Measurements from ENCODE around the gene ZNF17. TPM values are rescaled to one million over a fixed set of nuclear protein-coding genes. Genes with fewer than 3 reads are reported as not detected.
A peak's percentile ranks its signal among the peaks of the same experiment; 100 is the strongest.

Gene ZNF17
- 10 to 100 TPM in 2 of 4 donors, 1 to 10 TPM in 2; 8.9 to 30.3 (median 14.0) TPM for total RNA-seq

DNA sequence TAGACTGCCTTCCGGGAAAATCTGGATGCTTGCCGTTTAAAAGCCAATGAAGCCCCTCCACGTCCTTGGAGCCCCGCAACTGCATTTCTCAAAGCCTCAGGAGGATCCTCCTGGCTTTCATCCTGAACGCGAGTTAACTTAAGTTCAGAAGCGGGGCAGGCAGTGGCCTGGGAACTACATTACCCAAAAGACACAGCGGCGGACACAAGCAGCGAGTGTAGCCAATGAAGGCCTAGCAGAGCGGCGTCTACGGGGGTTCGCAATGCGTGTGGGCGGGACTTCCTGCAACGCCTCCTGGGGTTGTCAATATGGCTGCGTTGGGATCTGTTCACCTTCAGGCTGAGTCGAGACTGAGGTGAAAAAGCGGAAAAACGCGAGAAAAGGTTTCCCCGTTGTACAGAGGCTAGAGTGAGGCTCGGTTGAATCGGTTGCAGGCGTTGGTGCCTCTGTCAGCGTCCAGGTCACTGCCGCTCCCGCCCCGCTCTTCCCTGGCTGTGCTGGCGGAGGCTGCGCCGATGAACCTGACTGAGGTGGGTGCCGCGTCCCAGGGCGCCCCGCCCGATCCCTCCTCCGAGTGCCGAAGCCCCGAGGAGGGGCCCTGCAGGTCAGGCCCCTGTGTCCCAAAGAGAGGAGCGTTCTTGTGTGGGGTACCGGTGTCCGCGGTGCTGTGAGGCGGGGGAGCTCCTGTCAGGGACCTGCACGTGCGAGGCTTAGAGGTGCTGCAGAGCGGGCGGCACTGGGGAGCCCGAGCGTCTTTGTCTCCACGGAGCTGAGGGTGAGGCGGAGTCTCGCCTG lies at the start of gene ZNF17:
ZNF17 (plus strand) TSS at position 285 of the 795 bp plus-strand sequence. CDS start 2,455 bp downstream, outside the sequence.
- TF ChIP-seq POLR2A (IDR thresholded peaks at IDR 0.05) (no peak), CTCF (IDR thresholded peaks at IDR 0.05) (no peak)
- H3K4me3 ChIP-seq (ENCODE audit: low read depth, poor library complexity, severe bottlenecking), result peak within 1 kb of the TSS; percentile 96
- DNase-seq (ENCODE audit: low spot score in 2 of 2), result peak; percentile 94 to 98
- intact Hi-C loops (cut with DNase I; ENCODE audit: low total_unique reads), result no loop called here
- 0 to 1% methylated on average over 37 to 54 of the region's 55 CpGs for WGBS, 2 donors

- DNase-seq (ENCODE audit: low spot score in 2 of 2), result no peak
- TF ChIP-seq POLR2A (IDR thresholded peaks at IDR 0.05) (no peak), CTCF (IDR thresholded peaks at IDR 0.05) (no peak)
- WGBS, 2 donors, result 77% methylated on average over 2 of the region's 2 CpGs
- intact Hi-C loops (cut with DNase I; ENCODE audit: low total_unique reads), result no loop called here
- H3K4me3 ChIP-seq (ENCODE audit: low read depth, poor library complexity, severe bottlenecking), result no peak overlapping the region
These were observed 48.5 kb upstream of the ZNF17 start for GRCh38 chr19:57362419-57362818.

GRCh38 chr19:57362997-57363687 lies 47.8 kb upstream of the ZNF17 start, which contains the start of the genes TRAPPC2B and ZNF547:
Gene TRAPPC2B (plus strand): TSS chr19:57363551. CDS start chr19:57364834, 1,283 bp downstream.
Gene ZNF547 (plus strand): TSS chr19:57363551. CDS start chr19:57368556, 5,005 bp downstream.
- TF ChIP-seq POLR2A (IDR thresholded peaks at IDR 0.05), result peak in 1 of 2 donors; percentile 10
- no peak for TF ChIP-seq CTCF (IDR thresholded peaks at IDR 0.05)
- peak within 1 kb of the TSS; percentile 41 for H3K4me3 ChIP-seq (ENCODE audit: low read depth, poor library complexity, severe bottlenecking)
- peak; percentile 99 to 100 for DNase-seq (ENCODE audit: low spot score in 2 of 2)
- intact Hi-C loops (cut with DNase I; ENCODE audit: low total_unique reads), result no loop called here
- 1 to 2% methylated on average over 40 to 47 of the region's 47 CpGs for WGBS, 2 donors

DNA sequence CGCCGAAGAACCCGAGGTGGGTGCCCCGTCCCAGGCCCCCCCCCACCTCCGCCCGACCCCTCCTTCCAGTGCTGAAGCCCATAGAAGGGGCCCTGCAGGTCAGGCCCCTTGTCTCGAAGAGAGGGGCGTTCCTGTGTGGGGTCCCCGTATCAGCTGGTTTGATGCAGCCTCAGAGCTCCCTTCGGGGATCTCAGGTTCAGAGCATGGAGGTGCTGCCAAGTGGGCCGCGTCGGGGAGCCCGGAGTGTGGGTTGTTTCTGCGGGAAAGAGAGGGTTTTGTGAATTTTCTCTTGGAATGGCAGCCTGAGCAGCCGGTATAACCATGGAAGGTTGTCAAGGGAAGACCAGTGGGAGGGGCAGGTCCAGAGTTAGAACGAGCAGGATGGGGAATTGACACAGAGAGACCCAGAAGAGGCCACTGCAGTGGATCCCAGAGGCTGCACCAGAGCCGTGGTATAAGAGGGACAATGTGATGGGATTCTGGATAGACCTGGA lies 47.2 kb upstream of the ZNF17 start:
- intact Hi-C loops (cut with DNase I; ENCODE audit: low total_unique reads), result no loop called here
- DNase-seq (ENCODE audit: low spot score in 2 of 2), result no peak
- 0 to 1% methylated on average over 11 to 14 of the region's 18 CpGs for WGBS, 2 donors
- peak overlapping the region; percentile 41 for H3K4me3 ChIP-seq (ENCODE audit: low read depth, poor library complexity, severe bottlenecking)
- no peak for TF ChIP-seq POLR2A (IDR thresholded peaks at IDR 0.05)
- no peak for TF ChIP-seq CTCF (IDR thresholded peaks at IDR 0.05)

GRCh38 chr19:57366776-57367175 lies 44.2 kb upstream of the ZNF17 start:
- TF ChIP-seq CTCF (IDR thresholded peaks at IDR 0.05) (no peak), POLR2A (IDR thresholded peaks at IDR 0.05) (no peak)
- 79 to 97% methylated on average over 2 of the region's 2 CpGs for WGBS, 2 donors
- no peak overlapping the region for H3K4me3 ChIP-seq (ENCODE audit: low read depth, poor library complexity, severe bottlenecking)
- no peak for DNase-seq (ENCODE audit: low spot score in 2 of 2)
- intact Hi-C loops (cut with DNase I; ENCODE audit: low total_unique reads), result no loop called here
